HS-5 (cell line): ENCODE measurements around the gene RUNX1.

Experiments
- DNase-seq: peaks from one replicate; pipeline ENCODE4 v3.0.0-alpha.2; 2012; ENCODE audit warnings: low read depth

The RUNX1 gene

DNA sequence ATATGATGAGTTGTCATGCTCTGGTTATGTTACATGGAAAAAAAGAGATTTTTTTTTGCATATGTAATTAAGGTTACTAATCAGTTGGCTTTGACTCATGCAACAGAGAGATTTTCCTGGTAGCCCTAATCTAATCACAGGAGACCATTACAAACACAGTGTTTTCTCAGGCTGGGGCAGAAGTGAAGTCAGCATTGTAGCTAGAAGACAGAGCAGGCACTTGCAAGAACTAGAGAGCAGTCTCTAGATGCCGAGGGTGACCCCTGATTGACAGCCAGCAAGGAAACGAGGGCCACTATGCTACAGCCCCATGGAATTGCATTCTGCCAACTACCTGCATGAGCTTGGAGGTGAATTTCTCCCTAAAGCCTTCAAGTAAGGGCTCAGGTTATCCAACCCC, 151.3 kb downstream of the RUNX1 start:
- no peak for DNase-seq

GRCh38 chr21:34894401-34894800, 154.7 kb downstream of the RUNX1 start:
- DNase-seq = no peak

GRCh38 chr21:34892209-34892608, 156.9 kb downstream of the RUNX1 start:
- DNase-seq = no peak

DNA sequence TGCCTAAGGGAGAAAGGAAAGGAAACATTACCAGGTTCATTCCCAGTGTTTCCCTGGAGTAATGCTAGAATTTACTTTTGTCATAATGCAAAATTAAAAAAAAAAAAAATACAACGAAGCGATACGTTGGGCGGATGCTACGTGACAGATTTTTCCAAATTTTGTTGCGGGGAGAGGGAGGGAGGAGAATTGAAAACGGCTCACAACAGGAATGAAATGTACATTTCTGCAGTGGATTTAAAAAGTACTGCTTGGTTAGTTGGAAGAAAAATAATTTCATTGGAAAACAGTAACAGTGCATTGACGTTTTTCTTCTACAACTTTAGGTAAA, 157.5 kb downstream of the RUNX1 start:
- DNase-seq = no peak

- DNase-seq = no peak
These were observed 158.1 kb downstream of the RUNX1 start for GRCh38 chr21:34890724-34891612.

DNA sequence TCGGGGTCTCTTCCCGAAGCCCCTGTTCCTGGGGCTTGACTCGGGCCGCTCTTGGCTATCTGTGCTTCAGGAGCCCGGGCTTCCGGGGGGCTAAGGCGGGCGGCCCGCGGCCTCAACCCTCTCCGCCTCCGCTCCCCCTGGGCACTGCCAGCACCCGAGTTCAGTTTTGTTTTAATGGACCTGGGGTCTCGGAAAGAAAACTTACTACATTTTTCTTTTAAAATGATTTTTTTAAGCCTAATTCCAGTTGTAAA, 158.7 kb downstream of the RUNX1 start:
- DNase-seq = no peak

- DNase-seq = no peak
These were observed 159.2 kb downstream of the RUNX1 start for GRCh38 chr21:34889676-34890469.

DNA sequence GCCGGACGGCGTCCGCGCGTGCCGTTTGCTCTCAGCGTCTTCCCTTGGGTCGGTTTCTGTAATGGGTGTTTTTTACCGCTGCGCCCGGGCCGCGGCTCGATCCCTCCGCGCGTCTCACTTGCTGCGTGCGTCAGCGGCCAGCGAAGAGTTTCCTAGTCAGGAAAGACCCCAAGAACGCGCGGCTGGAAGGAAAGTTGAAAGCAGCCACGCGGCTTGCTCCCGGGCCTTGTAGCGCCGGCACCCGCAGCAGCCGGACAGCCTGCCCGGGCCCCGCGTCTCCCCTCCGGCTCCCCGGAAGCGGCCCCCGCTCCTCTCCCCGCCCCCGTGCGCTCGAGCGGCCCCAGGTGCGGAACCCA, 159.8 kb downstream of the RUNX1 start:
- no peak for DNase-seq

- peak; percentile 73 for DNase-seq
These were observed 160.4 kb downstream of the RUNX1 start for GRCh38 chr21:34888569-34889319.

GRCh38 chr21:34887725-34888568, 161.2 kb downstream of the RUNX1 start:
- DNase-seq = peak; percentile 86

GRCh38 chr21:34887105-34887442, 162.0 kb downstream of the RUNX1 start:
- no peak for DNase-seq

GRCh38 chr21:34886240-34887104, 162.6 kb downstream of the RUNX1 start:
- no peak for DNase-seq

- DNase-seq = no peak
These were observed 163.4 kb downstream of the RUNX1 start for GRCh38 chr21:34885626-34886239.

GRCh38 chr21:34885125-34885524, 164.0 kb downstream of the RUNX1 start:
- DNase-seq = no peak

GRCh38 chr21:34884346-34884929, 164.7 kb downstream of the RUNX1 start:
- DNase-seq = no peak

DNA sequence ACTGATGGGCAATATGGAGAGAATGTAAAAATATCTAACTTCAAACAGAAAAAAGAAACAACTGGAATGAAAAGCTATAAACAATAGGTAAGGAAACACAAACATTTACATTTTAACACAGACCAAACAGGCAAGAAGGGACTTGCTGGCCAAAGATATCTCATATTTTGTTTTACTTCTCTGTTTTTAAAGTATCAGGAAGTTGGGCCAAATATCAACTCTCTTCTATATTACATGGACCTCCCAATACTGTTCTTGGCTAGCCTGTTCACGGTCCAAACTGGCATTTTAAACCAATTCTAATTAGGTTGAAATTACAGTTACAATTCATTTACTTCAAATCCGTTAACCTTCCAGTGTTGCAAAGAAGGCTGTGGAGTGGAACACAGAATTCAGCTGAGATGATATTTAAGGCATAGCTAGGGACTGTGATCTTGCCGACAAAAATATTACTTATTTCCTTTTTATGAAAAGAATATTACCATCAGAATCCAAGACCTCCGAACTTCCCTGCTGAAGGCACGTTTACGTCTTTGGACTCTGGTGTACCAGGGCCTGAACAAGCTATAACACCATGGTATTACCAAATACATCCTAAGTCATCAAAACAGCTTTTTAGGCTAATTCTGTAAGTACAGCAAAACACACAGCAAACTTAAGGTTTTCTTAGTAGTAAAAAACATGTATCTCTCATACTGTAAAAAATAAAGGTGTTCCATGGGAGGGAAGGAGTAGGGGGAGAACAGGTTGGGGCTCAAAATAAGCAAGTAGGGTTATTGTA, 165.4 kb downstream of the RUNX1 start:
- DNase-seq = no peak

DNA sequence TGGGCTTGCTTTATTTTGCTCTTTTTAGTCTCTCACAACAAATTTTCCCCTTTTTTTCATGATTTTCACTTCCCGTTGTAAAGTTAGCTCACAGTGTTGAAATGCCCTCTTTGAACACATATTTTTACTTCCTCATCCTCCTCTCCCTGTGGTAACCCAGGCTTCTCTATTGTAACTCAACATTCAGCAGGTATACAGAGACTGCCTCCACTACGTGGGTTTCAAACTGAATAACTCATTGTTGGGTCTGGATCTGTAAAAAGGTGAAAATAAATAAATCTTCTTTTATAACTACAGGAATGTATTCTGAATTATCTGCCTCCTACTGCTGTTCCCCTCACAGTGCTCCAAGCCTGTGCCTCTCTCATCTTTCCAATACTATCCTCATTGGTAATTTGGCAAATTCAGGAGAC, 166.4 kb downstream of the RUNX1 start:
- no peak for DNase-seq

GRCh38 chr21:34881839-34882371, 167.2 kb downstream of the RUNX1 start:
- DNase-seq = peak; percentile 91

GRCh38 chr21:34881421-34881820, 167.7 kb downstream of the RUNX1 start:
- no peak for DNase-seq
